ENCODE measurements around the gene CAMP. TPM values are rescaled to one million over a fixed set of nuclear protein-coding genes. Genes with fewer than 3 reads are reported as not detected.

CAMP gene
- total RNA-seq, 1 experiment from 2014 or later = not detected

- H3K9me3 ChIP-seq (ENCODE audit: low read depth, low read length, poor library complexity, severe bottlenecking) = no peaks in the 10 kb centered on the region
- no peak overlapping the region for H3K4me3 ChIP-seq (ENCODE audit: low read depth, low read length, poor library complexity, severe bottlenecking)
- H3K27me3 ChIP-seq (replicated peaks; ENCODE audit: insufficient read depth, low read depth, low read length, poor library complexity) = no peaks in the 10 kb centered on the region
- ChIA-PET CTCF (no interaction called here), POLR2A (ENCODE audit: low non-redundant PET) (no interaction called here)
- H3K27ac ChIP-seq (ENCODE audit: low read depth, low read length, poor library complexity, severe bottlenecking) = no peak overlapping the region
- no peaks in the 10 kb centered on the region for H3K36me3 ChIP-seq (ENCODE audit: insufficient read depth, low read length, poor library complexity, severe bottlenecking)
- BruUV-seq (replicated peaks) = no TSS peak
- TF ChIP-seq CTCF (conservative IDR thresholded peaks at IDR 0.05; ENCODE audit: low read depth, low read length) = no peak
- TF ChIP-seq EZH2 (IDR thresholded peaks at IDR 0.05; ENCODE audit: borderline replicate concordance, low read depth, low read length, poor library complexity, severe bottlenecking) = no peak
- intact Hi-C loops (cut with micrococcal nuclease; ENCODE audit: unreplicated experiment) = no loop called here
- DNase-seq (ENCODE audit: low spot score) = no peak
- H3K4me1 ChIP-seq (ENCODE audit: insufficient read depth, low read length, poor library complexity, severe bottlenecking) = no peaks in the 10 kb centered on the region
These were observed 9.1 kb upstream of the CAMP start for GRCh38 chr3:48214225-48214624.

GRCh38 chr3:48215019-48215418 lies 8.3 kb upstream of the CAMP start:
- DNase-seq (ENCODE audit: low spot score) = no peak
- BruUV-seq (replicated peaks) = no TSS peak
- no peak overlapping the region for H3K27ac ChIP-seq (ENCODE audit: low read depth, low read length, poor library complexity, severe bottlenecking)
- no peak overlapping the region for H3K4me3 ChIP-seq (ENCODE audit: low read depth, low read length, poor library complexity, severe bottlenecking)
- intact Hi-C loops (cut with micrococcal nuclease; ENCODE audit: unreplicated experiment) = no loop called here
- H3K4me1 ChIP-seq (ENCODE audit: insufficient read depth, low read length, poor library complexity, severe bottlenecking) = no peaks in the 10 kb centered on the region
- no peaks in the 10 kb centered on the region for H3K9me3 ChIP-seq (ENCODE audit: low read depth, low read length, poor library complexity, severe bottlenecking)
- ChIA-PET CTCF (no interaction called here), POLR2A (ENCODE audit: low non-redundant PET) (no interaction called here)
- no peaks in the 10 kb centered on the region for H3K36me3 ChIP-seq (ENCODE audit: insufficient read depth, low read length, poor library complexity, severe bottlenecking)
- H3K27me3 ChIP-seq (replicated peaks; ENCODE audit: insufficient read depth, low read depth, low read length, poor library complexity) = no peaks in the 10 kb centered on the region
- no peak for TF ChIP-seq EZH2 (IDR thresholded peaks at IDR 0.05; ENCODE audit: borderline replicate concordance, low read depth, low read length, poor library complexity, severe bottlenecking)
- no peak for TF ChIP-seq CTCF (conservative IDR thresholded peaks at IDR 0.05; ENCODE audit: low read depth, low read length)

- Histone ChIP-seq H3K27me3 (replicated peaks; ENCODE audit: insufficient read depth, low read depth, low read length, poor library complexity) (no peaks in the 10 kb centered on the region), H3K27ac (ENCODE audit: low read depth, low read length, poor library complexity, severe bottlenecking) (no peak overlapping the region), H3K4me3 (ENCODE audit: low read depth, low read length, poor library complexity, severe bottlenecking) (no peak overlapping the region), H3K4me1 (ENCODE audit: insufficient read depth, low read length, poor library complexity, severe bottlenecking) (no peaks in the 10 kb centered on the region), H3K9me3 (ENCODE audit: low read depth, low read length, poor library complexity, severe bottlenecking) (no peaks in the 10 kb centered on the region), H3K36me3 (ENCODE audit: insufficient read depth, low read length, poor library complexity, severe bottlenecking) (no peaks in the 10 kb centered on the region)
- intact Hi-C loops (cut with micrococcal nuclease; ENCODE audit: unreplicated experiment) = no loop called here
- TF ChIP-seq EZH2 (IDR thresholded peaks at IDR 0.05; ENCODE audit: borderline replicate concordance, low read depth, low read length, poor library complexity, severe bottlenecking) (no peak), CTCF (conservative IDR thresholded peaks at IDR 0.05; ENCODE audit: low read depth, low read length) (no peak)
- POLR2A ChIA-PET (ENCODE audit: low non-redundant PET) = no interaction called here
- no TSS peak for BruUV-seq (replicated peaks)
- CTCF ChIA-PET = no interaction called here
- DNase-seq (ENCODE audit: low spot score) = no peak
These were observed 7.8 kb upstream of the CAMP start for GRCh38 chr3:48215466-48215865.
